NCI-H345 (cell line): Measurements from ENCODE around the gene NFYB.
"Not testable (repeated sequence)": the region's sequence is repeated elsewhere in the genome, so short reads cannot be mapped to it uniquely, and the experiment has no call there.

Source experiments
- DNase-seq: peaks from one replicate; lab custom pipeline; 2025; lab: John Stamatoyannopoulos, UW

The NFYB gene

DNA sequence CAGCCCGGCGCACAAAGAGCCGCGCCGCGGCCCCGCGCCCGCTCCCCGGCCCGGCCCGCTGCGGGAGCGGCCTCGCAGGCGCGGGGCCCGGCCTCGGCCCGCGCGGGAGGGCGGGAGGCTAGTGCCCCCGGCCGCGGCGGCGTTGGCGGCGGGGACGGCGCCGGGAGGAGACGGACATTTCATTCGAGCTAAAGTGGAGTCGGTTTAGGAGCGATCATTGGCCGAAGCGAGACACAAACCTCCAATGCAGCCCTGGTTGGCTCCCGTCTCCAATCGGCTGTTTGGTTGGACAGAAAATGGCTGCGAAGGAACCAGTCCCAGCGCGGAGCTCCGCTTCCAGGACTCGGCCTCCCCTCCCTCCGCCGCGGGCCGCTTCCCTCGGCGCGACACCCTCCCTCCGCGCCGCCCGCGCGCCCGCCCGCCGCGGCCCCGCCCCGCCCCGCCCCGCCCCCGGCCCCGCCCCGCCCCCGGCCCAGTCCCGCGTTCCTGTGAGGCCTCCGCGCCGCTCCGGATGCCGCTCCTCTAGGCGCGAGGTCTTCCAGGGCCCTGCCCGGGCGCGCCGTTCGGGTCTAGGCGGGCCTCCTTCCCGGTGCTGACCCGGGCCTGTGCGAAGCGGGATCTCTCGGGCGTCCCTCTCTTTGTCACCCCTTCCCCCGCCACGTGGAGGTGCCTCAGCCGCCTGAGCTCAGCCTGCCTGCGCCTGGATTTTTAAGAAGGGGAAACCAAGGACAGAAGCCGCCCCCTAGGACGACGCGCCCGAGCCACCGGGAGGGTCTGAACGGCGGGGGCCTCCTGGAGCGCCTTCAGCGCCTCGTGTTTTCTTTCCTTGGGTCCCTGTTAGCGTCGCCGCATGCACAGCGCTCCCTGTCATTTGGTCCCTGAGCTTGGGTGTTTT lies at the start of gene NFYB:
Gene NFYB (minus strand): TSS at position 309 of the 895 bp plus-strand sequence. CDS start 2,757 bp downstream, outside the sequence.
- peak; percentile 96 for DNase-seq

DNA sequence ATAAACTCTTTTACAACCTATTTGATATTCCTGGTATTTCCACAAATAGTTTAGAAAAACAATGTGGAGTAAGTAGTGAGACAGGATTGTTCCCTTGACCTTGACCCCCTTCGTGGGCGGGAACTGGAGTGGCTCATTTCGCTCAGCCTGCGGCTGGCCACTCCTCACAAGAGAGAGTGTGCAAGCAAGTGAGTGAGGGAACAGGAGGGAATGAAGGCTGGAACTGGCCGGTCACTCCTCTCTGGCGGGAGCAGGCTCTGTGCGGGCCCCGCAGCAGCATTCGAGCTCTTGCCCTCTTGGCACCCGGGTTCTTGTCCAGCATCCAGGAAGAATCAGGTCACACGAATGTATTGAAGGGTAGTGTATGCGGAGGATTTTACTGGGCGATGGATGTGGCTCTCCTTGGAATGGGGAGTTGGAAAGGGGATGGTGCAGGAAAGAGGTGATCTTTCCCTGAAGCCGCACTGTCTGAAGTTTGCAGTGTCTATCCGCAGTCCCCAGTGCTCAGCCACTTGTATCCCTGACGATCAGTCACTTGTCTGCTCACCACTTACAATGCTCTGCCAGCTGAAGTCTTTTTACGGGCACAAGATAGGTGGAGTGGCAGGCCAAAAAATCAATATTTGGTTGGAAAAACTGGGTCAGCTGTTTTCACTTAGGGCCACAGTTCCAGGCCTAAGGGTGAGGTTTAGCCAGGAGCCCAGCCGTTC lies 49.6 kb upstream of the NFYB start:
- DNase-seq: no peak

DNA sequence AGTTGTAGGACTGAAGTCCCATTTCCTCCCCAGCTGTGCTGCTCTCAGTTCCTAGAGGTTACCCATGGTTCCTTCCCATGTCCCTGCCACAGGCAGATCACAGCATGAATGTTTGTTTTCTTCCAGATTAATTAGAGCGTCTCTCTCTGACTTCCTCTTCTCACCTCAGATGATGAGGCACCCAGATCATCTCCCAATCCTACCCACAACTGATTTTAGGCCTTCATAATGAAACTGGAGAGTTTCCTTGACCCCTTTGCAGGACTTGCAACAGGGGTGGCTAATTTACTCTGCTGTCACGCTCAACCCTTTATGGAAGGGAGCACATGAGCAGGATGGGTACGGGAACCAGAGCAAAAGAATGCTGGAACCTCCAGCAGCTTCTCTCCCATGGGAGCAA lies 45.4 kb upstream of the NFYB start:
- no peak for DNase-seq

DNA sequence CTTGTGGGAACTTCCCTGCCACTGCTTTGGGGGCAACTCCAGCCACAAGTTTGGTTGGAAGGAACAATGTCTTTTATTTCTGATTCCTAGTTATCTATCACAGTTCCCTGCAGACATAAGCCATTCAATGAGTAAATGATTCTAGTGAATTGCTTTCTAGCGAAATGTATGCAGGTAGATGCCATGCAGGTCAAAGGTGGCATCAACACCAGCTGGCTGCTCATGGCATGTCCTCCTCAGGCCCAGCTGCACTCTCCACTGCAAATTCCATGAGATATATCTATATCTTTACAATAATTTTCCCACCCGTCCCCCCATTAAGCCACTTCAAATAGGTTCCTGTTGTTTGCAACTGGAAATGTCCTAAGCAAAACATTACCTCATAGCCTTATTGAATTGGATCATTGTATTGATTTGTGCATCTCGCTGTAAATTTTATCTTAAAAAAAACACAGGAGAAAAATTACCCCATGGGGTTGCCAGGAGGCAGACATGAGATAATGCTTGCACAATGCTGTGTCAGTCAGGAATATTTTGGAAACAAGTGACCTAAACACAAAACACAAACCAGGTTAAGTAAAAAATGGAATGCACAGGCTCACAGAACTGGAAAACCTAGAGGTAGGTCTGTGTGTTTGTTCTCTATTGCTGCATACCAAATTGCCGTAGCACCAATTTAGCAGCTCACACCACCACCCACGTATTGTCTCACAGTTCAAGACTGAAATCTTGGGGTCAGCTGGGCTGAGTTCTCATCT lies 44.8 kb upstream of the NFYB start:
- no peak for DNase-seq

DNA sequence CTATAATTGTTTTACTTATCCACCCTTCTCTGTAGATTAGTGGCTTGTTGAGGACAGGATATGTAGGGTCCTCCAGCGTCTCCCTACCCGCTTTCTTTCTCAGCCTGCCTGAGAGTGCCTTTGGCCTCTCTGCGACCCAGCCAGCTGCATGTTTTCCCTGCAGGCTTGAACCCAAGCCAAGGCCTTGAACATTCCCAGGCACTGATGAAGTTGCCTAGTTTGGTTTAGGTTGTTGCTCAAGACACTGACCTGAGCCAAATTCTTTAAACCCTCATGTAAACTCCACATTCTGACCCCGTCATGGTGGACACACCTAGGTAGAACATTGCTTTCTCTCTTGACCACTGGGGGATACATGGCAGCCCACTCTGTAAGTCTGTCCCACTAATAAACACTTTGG lies 44.1 kb upstream of the NFYB start:
- DNase-seq: no peak

DNA sequence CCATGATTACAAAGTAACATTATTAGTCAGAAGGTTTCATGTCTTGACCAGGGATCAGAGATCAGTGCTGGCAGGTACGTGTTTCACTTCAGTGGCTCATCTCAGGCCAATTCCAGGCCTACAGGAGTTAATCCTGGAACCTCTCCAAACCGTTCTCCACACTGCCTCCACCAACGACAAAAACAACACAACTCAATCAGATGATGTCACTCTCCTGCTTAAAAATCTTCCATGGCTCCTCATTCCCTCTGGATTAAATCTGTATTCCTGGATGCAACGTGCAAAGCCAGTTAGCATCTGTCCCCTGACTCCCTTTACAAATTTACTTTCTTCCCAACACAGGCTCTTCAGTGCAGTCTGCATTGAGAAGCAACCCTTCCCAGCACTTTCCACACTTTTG lies 43.3 kb upstream of the NFYB start:
- DNase-seq: no peak

DNA sequence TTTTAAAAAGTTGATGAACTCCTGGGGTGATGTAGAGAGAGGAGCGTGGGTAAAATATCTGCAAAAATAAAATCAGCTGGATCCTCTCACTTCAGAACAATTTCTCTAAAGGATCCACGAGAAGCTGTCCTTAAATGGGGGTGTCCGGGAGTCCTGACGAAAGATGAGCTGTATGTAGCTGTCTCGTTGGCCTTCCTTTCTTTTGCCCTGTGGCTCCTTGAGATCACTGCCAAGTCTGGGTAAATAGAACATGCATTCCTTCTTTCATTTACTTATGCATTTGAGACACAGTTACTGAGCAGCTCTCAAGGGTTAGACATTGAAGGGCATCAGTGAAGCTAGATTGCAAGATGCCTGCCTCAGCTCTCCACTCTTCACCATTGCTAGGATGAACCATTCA lies 42.4 kb upstream of the NFYB start:
- no peak for DNase-seq

DNA sequence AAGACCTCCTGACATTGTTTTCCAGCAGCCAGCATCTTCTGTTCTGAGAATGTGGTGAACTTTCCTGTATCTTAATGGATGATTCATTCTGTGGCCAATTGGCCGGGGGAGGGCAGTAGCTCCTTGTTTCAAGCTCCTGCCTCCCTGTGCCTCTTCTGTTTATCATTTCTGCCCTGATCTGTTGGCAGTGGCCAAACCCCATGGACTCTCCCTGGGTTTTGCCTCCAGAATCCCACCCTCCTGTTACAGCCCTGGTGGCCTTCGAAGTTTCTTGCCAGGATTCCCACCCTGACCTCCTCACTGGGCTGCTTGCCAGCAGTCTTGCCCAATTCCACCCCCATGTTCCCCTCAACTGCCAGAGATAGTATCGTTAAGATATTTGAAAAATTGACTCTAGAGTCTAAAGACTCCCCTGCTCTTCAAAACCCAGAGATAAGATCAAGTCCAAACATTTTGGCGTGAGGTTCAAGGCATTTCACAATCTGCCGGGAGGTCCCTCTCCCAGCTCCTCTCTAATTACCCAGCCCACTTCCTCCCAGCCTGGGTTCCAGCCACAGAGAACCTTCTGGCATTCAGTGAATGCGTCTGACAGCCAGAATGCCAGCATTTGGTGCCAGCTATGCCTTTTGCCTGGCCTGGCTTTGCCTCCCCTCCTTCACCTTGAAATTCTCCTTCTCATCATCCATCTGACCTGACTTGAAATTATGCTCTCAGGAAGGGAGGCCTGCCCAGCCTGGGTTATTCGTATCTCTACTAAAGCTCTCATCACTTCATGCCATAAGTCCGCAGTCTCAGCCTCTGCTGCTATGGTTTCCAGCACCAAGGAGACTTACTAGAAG lies 39.9 kb upstream of the NFYB start:
- no peak for DNase-seq

DNA sequence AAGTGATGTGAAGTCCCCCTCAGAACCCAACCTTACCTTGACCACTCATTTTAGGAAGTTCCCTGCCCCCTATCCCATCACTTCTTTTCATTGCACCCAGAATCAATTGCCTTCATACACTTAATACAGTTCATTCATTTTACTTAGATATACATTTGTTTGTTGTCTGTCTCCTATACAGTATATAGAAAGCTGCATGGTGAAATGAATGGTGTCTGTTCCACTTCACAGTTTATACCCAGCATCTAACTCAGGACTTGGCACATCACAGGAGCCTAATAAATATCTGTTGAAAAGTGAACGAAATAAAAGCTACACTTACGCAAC lies 39.3 kb upstream of the NFYB start:
- no peak for DNase-seq

DNA sequence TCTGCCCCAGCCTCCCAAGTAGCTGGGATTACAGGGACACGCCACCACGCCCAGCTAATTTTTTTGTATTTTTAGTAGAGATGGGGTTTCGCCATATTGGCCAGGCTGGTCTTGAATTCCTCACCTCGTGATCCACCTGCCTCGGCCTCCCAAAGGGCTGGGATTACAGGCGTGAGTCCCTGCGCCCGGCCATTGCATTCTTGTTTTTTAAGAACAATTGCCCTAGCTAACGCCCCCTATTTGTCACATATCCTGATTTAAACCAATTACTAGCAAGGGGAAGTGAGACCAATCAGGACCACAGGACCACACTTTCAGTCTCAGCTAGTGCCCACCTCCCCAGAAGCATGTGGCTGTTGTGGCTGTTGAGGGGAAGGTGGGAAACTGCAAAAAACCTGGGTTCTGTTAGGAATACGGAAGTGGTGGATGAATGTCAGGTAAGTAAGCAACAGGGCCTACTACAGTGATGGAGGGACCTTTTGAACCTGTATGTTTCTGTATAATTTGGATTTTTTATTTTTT lies 37.8 kb upstream of the NFYB start:
- no peak for DNase-seq

DNA sequence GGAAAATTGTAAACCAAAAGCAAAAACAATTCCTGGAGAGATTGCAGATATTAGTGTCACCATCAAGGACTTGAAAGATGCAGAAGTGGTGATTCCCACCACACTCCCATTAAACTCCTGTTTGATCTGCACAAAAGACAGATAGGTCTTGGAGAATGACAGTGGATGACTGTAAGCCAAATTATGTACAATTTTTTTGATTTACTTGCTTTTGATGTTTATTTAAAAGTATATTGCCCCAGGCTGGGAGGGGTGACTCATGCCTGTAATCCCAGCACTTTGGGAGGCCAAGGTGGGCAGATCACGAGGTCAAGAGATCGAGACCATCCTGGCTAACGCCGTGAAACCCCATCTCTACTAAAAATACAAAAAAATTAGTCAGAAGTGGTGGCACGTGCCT lies 35.8 kb upstream of the NFYB start:
- DNase-seq: not testable (repeated sequence)

DNA sequence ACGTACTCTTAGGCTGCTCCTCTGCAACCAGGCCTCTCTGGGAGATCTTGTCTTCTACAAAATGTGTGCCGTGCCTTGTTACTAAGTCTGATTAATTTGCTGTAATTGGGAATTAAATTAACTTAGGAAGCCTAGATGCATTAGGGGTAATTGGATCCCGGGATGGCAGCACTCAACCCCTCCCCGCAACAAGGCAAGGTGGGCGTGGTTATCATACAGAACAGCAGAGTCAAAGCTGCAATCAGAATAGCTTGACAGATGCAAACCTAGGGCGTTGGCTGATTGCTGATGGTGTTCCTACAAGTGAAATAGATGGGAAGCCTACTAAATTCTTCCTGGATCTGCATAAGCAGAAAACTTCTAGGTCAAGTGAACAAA lies 34.5 kb upstream of the NFYB start:
- DNase-seq: no peak

DNA sequence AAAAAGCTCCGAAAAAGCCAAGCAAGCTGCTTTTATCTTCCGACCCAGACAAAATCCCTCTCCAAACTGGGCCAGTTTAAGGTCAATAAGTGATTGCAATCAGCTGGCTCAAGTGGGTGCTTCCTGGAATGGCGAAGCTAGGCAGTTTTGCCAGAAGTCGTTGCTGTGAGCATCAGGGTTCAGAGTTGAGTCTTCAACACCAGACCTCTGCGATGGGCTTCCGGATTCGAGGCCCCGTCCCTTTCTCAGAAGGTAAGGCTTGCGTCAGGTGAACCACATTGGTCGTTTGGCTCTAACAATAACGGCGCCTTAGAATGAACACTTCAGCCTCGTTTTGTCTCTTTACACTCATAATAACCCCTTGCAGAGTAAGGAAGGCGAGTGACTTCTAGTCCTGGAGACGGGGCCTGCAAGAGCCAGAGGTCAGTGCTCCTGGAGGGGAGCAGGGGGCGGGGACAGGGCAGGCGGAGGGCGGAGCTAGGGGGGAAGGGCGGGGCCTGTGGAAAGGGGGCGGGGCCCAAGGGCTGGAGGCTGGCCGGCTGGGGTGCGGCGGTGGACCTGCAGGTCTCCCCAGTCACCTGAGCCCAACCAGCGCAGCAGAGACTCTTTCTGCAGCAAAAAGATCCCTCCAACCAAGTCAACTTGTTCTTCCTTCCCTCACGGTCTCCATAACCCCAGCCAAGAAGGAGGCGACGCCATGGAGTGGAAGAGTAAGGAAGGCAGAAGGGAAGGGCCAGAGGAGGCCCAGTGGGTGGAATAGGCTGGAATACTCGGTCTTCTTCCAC lies 34.0 kb upstream of the NFYB start:
- DNase-seq: no peak

DNA sequence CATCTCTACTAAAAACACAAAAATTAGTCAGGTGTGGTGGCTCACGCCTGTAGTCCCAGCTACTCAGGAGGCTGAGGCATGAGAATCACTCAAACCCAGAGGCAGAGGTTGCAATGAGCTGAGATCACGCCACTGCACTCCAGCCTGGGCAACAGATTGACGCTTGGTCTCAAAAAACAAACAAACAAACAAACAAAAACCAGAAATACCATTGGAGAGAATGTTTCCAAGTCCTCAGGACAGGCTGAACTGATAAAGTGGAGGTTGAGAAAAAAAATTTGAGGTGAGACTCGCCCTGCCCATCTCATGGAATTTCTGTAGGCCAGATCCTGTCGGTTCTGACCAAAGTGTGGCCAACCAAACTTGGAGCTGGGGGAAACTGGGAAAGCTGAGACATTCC lies 30.6 kb upstream of the NFYB start:
- no peak for DNase-seq

DNA sequence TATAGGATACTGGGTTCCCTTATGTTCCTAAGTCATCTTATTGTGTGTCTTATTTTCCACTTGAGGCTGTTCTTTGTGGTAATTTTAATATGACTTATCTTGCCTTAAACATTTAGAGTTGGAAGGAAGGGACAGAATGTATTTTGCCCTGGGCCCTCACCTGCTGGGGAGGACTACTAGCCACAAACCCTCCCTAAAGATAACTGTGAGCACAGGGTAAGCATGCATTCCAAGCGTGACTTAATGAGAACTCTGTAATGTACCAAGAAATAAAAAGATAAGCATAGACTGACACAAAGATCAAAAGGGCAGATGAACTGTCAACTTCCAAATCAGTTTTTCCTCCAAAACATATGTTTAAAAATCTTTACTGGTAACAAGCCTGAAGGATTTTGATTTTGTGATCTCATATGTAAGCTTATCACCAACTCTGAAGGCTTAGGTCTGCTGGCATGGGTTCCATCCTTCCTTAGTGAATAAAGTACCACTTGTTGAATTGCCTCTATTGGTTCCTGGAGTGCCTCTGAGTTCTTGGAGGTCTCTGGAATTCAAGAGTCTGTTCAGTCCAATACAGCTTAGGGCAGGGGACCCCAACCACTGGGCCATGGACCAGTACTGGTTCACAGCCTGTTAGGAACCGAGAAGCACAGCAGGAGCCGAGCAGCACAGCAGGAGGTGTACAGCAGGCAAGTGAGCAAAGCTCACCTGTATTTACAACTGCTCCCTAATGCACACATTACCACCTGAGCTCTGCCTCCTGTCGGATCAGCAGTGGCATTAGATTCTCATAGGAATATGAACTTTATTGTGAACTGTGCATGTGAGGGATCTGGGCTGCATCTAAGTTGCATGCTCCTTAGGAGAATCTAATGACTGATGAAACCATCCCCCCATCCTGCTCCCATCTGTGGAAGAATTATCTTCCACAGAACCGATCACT lies 29.8 kb upstream of the NFYB start:
- DNase-seq: no peak

DNA sequence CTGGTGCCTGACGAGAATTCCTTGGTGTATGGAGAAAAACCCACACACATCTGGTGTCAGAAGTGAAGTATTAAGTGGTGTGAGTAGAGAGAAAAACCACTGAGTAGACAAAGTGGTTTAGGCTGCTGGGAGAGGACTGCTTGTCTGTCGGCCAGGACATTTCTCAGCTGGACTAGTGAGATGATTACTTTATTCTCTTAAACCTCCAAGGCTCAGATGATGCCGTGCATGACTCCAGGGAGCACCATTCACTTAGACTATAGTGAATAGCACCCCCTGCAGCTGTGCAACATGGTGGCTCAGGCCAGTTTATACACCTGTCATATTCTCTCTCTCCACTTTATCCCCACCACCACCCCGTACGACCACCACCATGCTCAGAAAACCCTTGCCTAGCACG lies 28.5 kb upstream of the NFYB start:
- DNase-seq: no peak

DNA sequence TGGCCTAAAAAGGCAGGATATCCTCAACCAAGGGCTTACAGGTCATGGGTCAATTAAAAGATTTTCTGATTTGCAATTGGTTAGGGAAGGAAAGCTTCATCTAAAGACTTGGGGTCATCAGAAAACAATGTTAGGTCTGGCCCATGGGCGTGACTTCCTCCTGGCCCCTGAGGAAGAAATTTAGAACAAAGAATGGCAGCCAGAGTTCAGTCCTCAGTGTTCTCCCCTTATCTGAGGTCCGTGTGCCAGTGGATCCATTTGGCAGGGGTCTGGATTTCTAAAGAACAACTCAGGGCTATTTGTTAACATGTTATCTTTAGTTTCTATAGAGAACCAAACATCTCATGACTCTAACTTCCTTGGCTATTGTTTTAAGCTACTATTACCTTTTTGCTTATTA lies 27.8 kb upstream of the NFYB start:
- DNase-seq: no peak

DNA sequence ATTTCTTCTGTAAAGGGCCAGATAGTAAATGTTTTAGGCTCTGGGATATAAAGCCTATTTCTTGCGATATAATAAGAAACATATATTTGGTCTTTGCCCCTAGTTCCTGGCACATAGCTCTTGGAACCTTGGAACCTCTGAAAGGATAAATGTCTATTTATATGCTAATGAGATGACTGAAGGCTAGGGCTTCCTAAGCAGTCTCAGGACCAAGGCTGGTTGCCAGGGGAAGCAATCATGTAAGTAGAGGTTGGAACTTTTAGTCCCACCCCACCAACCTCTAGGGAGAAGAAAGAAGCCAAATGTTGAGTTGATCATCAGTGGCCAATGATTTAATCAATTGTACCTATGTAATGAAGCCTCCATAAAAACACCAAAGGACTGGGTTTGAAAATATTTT lies 26.6 kb upstream of the NFYB start:
- DNase-seq: no peak

DNA sequence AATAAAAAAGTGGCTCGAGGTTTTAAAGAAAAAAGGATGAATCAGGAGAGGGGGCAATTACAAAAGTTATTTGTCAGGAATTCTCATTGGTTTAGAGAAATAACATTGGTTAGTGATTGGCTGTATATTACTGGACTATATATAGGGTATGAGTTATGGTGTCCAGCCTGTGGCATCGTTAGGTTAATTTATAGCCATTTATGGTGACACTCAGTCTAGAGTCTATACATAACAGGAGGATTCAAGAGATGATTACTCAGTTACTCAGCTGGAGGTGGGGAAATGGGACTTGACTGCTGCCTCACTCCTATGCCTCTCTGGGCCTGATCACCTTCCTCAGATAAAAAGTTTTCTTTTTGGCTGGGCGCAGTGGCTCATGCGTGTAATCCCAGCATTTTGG lies 25.6 kb upstream of the NFYB start:
- no peak for DNase-seq

DNA sequence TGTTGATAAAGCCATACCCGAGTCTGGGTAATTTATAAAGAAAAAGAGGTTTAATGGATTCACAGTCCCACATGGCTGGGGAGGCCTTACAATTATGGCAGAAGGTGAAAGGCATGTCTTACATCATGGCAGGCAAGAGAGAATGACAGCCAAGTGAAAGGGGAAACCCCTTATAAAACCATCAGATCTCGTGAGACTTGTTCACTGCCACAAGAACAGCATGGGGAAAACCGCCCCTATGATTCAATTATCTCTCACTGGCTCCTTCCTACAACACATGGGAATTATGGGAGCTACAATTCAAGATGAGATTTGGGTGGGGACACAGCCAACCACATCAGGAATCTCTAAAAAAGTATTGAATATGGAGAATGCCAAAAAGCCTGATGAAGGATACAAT lies 25.0 kb upstream of the NFYB start:
- not testable (repeated sequence) for DNase-seq
